Epithelial cell of esophagus (primary cell): ENCODE data around the gene ZBTB8A.
"Not testable (repeated sequence)": the region's sequence is repeated elsewhere in the genome, so short reads cannot be mapped to it uniquely, and the experiment has no call there.

Source experiments
- DNase-seq: peaks from one replicate; pipeline ENCODE4 v3.0.0; 2010; ENCODE audit warnings: low read depth
- H3K4me3 ChIP-seq: 2 replicates; pipeline ENCODE4 v1.5.1; 2011; ENCODE audit warnings: mild to moderate bottlenecking, low read length, control low read depth
- TF ChIP-seq, protein P1 (sequence below): IDR thresholded peaks from 2 replicates; pipeline ENCODE4 v1.5.1; 2011; ENCODE audit warnings: low read depth, mild to moderate bottlenecking, low read length, control low read depth, inconsistent platforms; ENCODE audit not compliant: insufficient read depth; ENCODE audit errors: missing control alignments

The ZBTB8A gene

DNA sequence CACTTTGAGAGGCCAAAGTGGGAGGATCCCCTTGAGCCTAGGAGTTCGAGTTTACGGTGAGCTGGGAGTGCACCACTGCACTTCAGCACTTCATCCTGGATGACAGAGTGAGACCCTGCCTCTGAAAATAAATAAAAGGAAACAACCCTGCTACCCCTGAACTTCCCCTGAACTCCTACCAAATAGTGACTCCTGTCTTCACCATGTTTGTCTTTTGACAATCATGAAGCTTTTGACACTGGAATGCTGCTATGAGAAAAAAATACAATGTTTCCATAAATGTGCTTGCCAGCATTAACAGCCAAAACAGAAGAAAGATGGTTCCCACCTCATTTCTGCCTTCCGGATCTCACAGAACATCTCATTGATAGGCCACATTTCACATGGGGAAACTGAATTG, 10.4 kb downstream of the ZBTB8A start:
- TF ChIP-seq, protein P1, sequence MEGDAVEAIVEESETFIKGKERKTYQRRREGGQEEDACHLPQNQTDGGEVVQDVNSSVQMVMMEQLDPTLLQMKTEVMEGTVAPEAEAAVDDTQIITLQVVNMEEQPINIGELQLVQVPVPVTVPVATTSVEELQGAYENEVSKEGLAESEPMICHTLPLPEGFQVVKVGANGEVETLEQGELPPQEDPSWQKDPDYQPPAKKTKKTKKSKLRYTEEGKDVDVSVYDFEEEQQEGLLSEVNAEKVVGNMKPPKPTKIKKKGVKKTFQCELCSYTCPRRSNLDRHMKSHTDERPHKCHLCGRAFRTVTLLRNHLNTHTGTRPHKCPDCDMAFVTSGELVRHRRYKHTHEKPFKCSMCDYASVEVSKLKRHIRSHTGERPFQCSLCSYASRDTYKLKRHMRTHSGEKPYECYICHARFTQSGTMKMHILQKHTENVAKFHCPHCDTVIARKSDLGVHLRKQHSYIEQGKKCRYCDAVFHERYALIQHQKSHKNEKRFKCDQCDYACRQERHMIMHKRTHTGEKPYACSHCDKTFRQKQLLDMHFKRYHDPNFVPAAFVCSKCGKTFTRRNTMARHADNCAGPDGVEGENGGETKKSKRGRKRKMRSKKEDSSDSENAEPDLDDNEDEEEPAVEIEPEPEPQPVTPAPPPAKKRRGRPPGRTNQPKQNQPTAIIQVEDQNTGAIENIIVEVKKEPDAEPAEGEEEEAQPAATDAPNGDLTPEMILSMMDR = no peak
- no peak overlapping the region for H3K4me3 ChIP-seq
- no peak for DNase-seq

DNA sequence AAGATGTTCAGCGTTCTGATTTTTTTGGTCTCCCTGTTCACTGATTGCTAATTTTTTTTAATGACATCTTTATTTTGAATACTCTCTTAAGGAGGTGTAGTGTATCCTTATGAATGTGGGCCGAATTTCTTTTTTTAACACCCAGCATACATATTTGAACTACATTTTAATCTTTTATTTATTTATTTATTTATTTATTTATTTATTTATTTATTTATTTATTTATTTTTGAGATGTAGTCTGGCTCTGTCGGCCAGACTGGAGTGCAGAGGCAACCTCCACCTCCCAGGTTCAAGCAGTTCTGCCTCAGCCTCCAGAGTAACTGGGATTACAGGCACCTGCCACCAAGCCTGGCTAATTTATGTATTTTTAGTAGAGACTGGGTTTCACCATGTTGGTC, 15.1 kb downstream of the ZBTB8A start:
- TF ChIP-seq, protein P1 = no peak

DNA sequence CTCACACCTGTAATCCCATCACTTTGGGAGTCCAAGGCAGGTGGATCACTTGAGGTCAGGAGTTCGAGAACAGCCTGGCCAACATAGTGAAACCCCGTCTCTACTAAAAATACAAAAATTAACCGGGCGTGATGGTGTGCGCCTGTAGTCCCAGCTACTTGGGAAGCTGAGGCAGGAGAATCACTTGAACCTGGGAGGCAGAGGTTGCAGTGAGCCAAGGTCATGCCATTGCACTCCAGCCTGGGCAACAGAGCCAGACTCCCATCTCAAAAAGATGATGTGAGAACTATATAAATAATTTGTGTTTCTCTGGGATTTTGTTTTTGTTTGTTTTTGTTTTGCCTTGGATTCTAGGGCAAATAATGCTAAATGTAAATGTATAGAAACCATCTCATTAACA, 17.8 kb downstream of the ZBTB8A start:
- DNase-seq = not testable (repeated sequence)

More for the DNA sequence above, 15.1 kb downstream of the ZBTB8A start:
- no peak for DNase-seq
- no peak overlapping the region for H3K4me3 ChIP-seq

DNA sequence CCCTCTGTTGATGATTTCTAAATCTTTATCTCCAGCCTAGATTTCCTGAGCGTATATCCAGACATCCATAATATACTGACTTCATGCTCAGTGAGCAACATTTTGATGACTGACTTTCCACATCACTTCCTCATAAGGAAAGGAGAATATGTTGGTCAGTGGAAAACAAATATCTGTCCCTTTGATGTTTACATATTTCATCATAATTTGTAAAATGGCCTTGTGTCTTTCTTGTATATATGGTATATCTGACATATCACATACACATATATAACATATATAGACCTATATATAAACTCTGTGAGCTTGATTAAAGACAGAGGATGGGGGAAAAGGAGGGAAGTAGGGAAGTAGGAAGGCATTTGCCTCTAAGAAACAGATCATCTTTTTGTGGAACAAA, 18.6 kb downstream of the ZBTB8A start:
- TF ChIP-seq, protein P1 = no peak
- no peak overlapping the region for H3K4me3 ChIP-seq
- DNase-seq = no peak

More for the DNA sequence above, 17.8 kb downstream of the ZBTB8A start:
- not testable (repeated sequence) for H3K4me3 ChIP-seq

DNA sequence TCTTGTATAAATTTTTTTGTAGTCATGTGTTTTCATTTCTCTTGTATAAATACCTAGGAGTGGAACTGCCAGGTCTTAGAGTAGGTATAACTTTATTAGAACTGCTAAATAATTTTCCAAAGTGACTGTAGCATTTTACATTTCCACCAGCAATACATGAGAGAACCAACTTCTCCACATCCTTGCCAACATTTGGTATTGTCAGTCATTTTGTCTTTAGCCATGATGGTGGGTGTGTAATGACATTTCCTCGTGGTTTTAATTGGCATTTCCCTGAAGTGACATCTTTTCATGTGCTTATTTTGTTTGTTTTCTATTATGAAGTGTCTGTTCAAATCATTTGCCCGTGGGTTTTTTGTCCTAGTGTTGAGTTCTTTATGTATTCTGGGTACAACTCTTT, 29.7 kb downstream of the ZBTB8A start:
- no peak overlapping the region for H3K4me3 ChIP-seq
- no peak for DNase-seq
- TF ChIP-seq, protein P1 = no peak

DNA sequence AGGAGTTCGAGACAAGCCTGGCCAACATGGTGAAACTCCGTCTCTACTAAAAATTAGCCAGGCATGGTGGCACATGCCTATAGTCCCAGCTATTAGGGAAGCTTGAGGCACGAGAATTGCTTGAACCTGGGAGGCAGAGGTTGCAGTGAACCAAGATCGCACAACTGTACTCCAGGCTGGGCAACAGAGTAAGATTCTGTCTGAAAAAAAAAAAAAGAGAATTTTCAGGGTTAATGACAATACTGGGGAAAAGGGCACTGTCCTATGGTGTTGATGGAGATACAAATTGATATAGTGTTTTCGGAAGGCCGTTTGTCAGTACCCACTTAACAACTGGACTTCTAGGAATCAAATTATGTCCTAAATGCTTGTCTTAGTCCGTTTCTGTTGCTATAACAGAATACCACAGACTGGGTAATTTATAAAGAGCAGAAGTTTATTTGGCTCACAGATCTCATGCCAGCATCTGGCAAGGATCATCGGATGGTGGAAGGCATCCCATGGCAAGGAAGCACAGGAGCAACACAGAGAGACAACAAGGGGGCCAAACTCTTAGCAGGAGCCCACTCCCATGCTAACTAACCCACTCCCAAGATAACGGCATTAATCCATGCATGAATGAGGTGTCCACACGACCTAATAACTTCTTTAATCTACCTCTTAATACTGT, 41.3 kb downstream of the ZBTB8A start:
- TF ChIP-seq, protein P1 = no peak
- no peak overlapping the region for H3K4me3 ChIP-seq
- no peak for DNase-seq

DNA sequence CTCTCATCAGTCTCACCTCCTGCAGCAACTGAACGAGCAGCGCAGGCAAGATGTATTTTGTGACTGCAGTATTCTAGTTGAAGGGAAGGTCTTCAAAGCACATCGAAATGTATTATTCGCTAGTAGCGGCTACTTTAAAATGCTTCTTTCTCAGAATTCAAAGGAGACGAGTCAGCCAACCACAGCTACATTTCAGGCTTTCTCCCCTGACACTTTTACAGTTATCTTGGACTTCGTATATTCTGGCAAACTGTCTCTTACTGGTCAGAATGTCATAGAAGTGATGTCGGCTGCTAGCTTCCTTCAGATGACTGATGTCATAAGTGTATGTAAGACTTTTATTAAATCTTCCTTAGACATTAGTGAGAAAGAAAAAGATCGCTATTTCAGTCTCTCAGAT, 53.7 kb downstream of the ZBTB8A start:
- DNase-seq = no peak
- TF ChIP-seq, protein P1 = no peak
- H3K4me3 ChIP-seq = no peak overlapping the region
